G401 (cell line): ENCODE results near the gene TBRG4. TPM values are rescaled to one million over a fixed set of nuclear protein-coding genes. Genes with fewer than 3 reads are reported as not detected.
"Not testable (repeated sequence)": the region's sequence is repeated elsewhere in the genome, so short reads cannot be mapped to it uniquely, and the experiment has no call there.

ENCODE experiments used
- DNase-seq: peaks from one replicate; pipeline ENCODE4 v3.0.0-alpha.2; 2015; ENCODE audit warnings: low spot score
- in situ Hi-C: cut with HindIII; loops from 2 replicates; pipeline ENCODE4 v1.10.0; 2016; ENCODE audit warnings: low sequenced_read_pairs, mixed read lengths
- total RNA-seq: library from RNA; depleted of rRNA; stranded (reverse); fragments of >200 nt; shearing (Covaris generic); gene quantifications from 2 replicates; pipeline ENCODE4 v1.2.3, GENCODE V29; 2014; rRNA removed

Gene TBRG4
- 133 and 136 TPM in 2 replicates for total RNA-seq

DNA sequence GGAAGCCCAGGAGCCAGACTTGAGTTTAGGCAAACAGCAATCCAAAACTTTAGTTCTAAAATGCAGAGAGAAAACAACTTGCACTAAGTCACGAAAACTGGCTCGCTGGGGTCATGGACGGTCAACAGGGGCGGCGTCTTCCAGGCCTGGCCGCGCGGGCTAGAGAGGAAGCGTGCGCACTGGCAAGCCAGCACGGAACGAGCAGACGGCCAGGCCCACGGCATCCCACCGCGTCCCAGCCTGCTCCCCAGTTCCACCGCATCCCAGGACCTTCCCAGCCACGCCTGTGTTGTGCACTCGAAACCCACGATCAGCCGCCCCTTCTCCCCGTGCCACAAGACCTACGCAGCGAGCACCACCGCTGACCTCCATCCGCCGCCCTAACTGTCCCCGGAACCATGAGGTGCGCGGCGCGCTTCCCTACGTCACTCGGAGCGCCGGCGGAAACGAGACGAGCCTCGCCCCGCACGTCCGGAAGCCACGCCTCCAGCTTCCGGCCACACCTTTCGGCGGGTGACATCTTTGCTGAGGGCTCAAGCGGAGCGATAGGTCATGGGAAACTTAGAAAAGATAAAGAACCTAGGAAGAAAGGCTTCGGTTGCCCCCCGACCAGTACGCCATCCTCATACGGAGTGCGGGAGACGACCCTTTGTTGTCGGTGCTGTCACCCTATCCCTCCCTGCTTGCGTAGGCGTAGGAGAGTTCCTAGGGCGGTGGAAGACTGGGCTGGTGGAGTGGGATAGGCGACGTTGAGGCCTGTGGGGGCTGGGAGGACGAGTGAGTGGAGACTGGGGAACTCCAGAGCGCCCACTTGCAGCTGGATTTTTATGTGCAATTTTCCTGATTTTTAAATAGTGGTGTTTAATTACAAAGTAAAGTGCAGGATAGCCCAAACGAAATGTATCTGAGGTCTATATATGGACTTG, at the start of gene TBRG4:
Gene TBRG4 (minus strand): TSS at position 400 of the 926 bp plus-strand sequence. CDS start 2,460 bp downstream, outside the sequence.
- DNase-seq, result peak; percentile 93
- in situ Hi-C loops, result no loop called here

DNA sequence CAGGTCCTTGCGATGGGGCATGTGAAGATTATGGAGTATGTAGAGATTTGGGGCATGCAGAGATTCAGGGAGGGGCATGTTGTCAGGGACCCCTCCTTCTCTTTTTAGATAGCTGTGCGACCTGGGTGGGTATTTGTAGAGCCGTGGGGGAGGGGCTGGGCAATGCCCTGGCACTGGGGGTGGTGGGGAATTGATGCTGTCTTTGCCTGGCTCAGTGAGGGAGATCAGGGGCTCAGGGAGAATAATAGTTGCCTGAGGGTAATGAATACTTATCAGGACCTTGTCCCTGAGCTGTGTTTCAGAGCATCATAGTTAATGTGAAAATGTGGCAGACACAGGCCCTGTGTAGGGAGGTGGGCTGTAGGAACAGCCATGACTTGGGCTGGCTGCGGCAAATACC, 49.6 kb upstream of the TBRG4 start:
- in situ Hi-C loops, result no loop called here
- DNase-seq, result no peak

DNA sequence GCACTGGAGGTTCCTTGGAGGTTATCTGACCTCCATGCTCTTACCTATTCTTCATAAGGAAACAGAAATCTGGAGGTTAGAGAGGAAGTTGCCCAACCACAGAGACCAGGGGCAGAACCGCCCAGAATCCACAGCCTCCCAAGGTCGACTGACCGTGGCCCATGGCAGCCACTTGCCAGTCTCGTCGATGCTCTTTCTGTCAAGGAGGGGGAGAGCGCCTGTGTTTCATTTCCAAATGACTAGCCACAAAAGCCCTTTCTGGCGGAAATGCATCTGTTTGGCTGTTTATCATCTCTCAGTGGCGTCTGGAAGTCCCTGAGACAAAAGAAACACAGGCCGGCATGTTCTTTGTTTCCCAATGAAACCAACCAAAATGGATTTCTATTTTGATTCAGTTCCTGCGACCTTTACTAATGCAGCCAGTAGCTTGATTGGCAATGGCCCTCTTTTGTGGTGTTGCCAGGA, 49.0 kb upstream of the TBRG4 start:
- in situ Hi-C loops, result no loop called here
- DNase-seq, result no peak

DNA sequence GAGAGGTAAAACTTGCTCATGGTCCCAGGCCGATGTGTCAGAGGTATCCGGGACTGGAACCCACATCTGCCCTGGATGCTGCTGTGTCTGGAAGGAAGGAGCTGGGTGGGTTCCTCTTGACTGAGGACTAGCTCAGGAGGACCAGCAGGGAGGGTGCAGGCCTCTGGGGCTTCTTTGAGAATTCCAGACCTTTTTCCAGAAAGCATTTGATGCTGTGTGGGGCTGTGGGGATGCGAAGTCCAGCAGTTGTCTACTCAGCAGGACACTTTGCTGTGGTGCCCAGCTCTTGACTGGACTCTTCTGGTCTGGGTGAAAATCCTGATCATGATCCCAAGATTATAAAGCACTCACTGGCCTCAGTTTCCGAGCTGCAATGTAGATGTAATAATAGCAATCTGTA, 47.8 kb upstream of the TBRG4 start:
- no peak for DNase-seq
- in situ Hi-C loops, result no loop called here

DNA sequence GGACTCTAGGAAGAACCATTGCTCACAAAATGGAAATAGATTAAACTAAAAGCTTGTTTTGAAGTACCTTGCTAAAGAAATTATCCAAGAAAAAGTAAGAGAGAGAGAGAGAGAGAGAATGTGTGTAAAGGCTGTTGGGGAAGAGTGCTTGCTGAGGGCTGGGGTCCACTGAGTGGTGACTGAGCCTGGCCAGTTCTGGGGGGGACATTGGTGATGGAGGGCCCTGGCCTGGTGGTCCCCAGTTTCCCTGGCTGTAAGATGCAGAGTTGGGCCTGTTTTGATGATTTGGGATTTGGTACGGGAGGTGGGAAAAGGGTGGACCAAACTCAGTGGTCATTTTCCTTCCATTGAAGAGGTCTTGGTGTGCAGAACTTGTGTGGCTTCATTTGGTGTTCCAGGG, 47.0 kb upstream of the TBRG4 start:
- no peak for DNase-seq
- in situ Hi-C loops, result no loop called here

DNA sequence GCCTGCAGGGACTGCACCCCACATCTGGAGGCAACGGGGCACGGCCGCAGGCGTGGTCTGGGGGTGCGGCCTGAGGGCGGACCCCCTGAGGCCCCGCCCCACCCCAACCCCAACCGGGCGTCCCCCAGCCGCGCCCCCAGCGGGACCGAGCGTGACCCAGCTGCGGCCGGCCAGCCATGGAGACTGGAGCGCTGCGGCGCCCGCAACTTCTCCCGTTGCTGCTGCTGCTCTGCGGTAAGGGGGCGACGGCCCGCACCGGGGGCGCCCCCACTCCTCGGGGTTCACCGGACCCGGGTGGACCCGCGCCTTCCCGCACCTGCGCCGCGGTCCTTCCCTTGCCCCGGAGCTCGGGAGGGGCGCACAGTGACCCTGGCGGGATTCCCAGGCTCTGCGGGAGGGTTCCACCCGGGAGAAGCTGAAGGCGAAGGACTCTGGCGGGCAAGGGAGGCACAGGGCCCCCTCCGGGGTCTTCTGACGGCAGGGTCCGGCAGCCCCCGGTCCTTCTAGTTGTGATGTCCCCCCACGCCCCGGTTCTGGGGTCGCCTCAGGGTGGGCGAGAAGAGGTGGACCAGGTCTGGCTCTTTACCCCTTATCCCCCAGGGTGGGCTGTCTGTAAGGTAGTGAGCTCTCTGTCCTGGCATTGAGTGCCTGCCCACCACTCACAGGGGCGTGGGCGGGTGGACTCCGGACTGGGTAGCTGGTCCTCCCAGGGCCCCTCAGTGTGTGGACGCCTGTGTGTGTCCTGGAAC, 46.3 kb upstream of the TBRG4 start, which contains the start of gene RAMP3:
Gene RAMP3 (plus strand): TSS at position 139 of the 749 bp plus-strand sequence. CDS start 38 bp downstream, at position 177.
- no peak for DNase-seq

DNA sequence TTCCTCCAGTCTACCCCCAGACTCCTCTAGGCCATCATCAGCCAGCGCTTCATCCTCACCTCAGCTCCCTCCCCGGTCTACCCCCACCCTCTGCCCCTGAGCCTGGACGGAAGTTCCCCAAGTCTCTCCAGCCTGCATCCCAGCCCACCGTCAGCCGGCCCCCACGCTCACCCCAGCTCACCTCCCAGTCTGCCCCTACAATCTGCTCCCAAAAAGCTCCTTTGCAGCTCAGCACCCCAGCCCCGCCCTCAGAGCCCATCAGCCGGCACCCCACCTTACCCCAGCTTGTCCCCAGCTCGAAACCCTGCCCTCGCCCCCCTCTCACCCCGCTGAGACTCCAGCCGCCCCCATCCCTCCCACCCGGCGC, 45.8 kb upstream of the TBRG4 start:
- in situ Hi-C loops, result no loop called here
- no peak for DNase-seq

More for the DNA sequence above, 46.3 kb upstream of the TBRG4 start, which contains the start of gene RAMP3:
- in situ Hi-C loops, result no loop called here

DNA sequence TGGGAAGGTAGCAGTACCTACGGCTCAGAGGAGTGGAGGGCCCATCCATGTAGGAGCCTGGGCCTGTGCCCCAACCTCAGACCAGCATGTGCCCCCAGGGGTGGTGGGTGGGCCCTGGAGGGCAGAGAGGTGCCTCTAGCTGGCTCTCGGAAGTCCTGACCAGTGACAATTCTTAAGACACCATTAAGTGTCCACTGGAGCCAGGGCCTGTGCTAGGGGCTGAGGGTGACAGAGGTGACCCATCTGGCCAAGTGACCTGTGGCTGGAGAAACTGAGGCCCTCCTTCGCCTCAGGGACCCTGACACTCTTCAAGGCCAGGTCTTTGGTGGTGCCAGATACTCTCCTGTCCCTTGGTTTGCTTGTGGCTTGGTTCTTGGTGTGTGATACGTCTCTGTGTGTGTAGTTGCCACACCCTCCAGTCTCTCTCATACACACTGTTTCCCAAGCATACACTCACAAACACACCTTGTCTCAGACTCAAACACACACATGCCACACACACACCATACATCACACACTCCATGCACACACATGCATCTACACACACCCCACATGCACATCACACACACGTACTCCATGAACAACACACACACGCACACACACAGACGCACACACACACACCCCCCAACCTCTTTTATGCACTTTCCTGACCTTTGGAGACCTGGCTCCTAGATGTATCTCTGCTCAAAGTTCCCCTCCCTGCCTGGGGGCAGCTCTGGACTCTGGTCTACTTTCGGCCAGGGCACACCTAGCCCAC, 45.2 kb upstream of the TBRG4 start:
- in situ Hi-C loops, result no loop called here
- no peak for DNase-seq

DNA sequence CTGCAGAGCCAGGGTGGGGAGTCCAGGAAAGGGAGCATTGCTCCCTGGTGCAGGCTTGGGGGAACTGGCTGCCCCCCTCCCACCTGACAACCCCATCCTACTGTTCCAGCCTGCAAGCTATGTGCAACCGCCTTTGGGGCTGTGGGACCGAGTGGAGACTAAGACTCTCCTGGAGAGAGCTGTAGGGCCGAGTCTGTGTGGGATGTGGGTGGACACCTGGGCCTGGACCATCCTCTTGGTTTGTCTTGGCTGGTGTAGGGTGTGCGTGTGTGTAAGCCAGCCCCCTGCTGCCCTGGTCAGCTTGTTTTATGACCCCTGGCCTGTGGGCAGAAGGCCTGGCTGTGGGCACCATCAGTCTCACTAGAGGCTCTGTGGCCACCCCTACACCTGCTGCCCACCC, 44.4 kb upstream of the TBRG4 start:
- in situ Hi-C loops, result no loop called here
- no peak for DNase-seq

DNA sequence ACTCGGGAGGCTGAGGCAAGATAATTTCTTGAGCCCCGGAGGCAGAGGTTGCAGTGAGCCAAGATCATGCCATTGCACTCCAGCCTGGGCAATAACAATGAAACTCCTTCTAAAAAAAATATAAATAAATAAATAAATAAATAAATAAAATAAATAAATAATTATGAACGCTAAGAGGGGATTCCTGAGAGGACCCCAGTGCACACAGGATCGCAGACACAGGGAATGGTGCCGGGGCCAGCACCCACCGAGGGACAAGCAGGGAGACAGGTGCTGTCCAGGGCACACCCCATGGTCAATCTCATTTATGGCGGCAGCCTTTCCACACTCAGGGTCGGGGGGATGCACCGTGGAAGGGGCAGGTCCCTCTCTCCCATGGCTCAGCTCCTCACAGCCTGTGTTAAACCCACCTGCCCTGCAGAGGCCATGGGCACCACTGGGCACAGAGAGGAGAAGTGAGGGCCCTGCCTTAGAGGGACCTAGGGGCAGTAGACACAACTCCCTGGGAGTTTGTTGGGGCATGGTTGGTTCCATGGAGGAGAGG, 43.9 kb upstream of the TBRG4 start:
- in situ Hi-C loops, result no loop called here

DNA sequence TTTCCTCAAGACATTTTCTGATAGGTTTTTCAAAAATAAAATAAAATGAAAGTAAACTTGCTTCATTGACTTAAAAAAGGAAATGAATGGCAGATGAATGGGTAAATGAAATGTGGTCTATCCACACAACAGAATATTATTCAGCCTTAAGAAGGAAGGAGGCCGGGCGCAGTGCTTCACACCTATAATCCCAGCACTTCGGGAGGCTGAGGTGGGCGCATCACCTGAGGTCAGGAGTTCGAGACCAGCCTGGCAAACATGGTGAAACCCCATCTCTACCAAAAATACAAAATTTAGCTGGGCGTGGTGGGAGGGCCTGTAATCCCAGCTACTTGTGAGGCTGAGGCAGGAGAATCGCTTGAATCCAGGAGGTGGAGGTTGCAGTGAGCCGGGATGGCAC, 42.4 kb upstream of the TBRG4 start:
- in situ Hi-C loops, DNase-seq: not testable (repeated sequence)

More for the DNA sequence above, 43.9 kb upstream of the TBRG4 start:
- no peak for DNase-seq

DNA sequence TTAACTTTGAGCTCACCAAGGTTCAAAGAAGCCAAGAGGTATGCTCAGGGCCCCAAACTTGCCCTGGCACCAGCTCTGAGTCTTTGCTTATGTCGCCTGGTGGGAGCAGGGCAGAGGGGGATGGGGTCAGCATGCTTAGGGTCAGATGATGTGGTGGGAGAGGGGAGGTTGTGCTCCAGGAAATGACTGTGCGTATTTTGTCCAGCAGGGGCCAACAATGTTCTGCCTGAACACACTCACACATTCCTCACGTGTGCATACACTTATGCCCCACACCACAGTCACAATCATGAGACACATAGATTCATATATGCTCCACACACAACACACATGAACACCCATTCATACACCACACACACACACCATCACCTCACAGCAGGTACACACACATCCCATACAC, 41.7 kb upstream of the TBRG4 start:
- no peak for DNase-seq
- in situ Hi-C loops, result no loop called here

DNA sequence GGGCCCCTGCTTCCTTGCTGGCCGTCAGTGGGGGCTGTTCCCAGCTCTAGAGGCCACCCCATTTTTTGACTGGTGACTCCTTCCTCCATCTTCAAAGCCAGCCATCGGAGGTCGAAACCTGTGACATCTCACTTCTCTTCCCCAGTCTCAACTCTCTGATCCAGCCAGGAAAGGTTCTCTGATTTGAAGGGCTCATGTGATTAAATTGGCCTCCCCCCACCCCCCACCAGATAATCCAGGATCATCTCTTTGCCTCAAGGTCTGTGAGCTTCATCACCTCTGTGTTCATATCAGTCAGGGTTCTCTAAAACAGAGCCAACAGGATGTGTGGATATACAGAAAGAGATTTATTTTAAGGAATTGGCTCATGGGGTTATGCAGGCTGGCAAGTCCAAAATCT, 40.5 kb upstream of the TBRG4 start:
- in situ Hi-C loops, result no loop called here
- no peak for DNase-seq

DNA sequence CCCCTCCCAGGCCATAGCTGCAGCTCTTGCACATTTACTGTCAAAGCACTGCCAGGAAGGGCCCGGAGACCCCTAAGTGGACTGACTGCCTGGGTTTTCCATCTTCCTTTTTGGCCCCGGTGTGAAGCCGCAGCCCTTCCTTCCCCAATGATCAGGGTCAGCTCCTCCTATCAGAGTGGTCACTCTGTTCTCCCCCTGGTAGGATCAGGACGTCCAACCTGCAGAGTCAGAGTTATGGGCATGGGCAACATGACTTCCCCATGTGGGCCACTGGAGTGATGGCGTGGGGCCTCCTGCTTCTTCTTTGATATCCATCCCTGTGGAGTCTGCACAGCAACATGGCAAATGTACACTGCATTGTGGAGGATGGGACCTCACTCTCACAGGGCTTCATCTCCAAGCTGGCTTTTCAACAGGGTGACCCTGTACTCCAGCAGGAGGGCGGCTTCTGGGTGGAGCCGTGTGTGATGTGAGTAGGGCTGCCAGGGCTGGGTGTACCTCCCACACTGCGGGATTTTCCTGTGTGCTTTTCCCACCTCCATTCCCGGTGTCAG, 39.7 kb upstream of the TBRG4 start:
- no peak for DNase-seq
- in situ Hi-C loops, result no loop called here

DNA sequence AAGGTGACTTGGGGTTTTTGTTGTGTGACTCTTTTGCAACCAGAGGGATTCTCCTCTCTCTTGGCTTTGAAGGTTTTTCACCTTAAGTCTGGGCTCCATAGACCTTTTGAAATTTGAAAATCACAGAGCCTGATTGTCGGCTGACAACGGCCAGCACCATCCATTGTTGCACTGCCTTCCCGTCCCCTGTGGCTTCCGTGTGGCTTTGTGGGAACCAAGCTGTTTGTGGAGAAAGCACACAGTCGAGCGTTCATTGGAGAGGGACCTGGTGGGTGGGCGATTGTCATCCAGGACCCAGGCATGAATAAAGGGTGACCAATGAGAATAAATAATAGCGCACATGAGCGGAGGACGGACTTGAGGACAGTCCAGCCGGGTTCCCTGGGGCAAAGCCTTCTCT, 38.7 kb upstream of the TBRG4 start:
- in situ Hi-C loops, result no loop called here
- DNase-seq, result no peak

DNA sequence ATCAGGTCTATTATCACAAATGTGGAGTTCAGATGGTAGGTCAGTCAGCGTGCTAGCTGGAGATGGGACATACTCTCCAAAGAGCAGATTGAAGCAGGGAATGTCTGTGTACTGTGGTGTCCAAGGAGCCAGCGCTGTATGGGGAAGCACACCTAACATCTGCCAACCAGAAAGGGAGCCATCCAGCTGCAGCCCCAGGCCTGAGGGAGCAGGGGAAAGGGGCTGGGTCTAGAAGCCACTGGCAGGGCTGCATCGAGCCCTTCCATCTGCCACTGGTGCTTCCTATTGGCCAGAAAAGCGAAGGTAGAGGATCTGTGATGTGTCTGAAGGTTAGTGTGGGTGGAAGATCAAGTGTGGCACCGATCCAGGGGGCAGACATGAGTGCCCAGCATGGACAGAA, 38.1 kb upstream of the TBRG4 start:
- in situ Hi-C loops, result no loop called here
- DNase-seq, result no peak

DNA sequence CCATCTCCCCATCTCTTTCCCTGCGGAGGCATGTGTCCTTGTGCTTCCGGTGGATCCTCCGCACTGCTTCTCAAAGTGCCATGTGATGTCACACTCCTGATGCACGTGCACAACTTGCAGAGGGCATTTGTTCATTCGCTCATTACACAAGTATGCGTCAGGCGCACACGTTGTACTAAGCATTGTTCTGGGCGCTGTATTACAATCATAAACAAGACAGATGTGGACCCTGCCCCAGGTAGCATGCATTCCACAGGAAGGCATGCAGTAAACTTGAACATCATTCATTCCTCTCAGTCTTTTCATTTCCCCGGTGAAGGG, 37.1 kb upstream of the TBRG4 start:
- in situ Hi-C loops, result no loop called here
- DNase-seq, result no peak

DNA sequence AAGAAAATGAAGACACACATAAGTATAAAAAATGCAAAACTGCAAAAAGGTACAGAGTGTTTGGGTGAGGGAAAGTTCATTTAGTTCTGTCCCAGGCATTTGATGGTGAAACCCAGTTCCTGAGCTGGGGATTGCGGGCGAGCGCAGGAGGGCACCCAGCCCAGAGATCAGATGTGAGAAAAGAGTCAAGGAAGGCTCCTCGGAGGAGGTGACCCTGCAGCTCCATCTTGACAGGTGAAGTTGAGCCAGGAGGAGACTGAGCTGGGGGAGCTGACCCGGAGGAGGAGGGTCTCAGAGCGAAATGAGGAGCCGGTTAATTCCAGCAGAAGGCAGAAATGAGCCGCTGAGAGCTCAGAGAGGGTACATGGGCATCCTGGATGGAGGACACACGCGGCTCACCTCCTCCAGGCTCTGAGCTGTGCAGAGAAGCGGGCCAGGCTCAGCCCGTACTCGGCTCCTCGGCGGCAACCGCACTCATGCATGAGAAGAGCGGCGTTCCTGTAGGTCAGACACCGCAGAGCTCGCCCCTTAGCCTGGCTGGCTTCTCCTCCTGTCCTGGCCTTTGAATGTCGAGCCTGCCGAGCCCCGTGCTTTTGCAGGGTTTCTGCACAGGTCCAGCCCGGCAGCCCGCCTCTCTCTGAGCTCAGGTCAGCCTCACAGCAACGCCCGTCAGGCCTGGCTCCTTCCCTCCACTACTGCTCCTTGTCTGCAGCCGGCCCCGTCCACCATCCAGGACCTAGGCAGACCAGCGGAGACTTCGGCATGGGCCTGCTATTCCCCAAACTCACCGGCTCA, 36.6 kb upstream of the TBRG4 start:
- DNase-seq, result no peak
- in situ Hi-C loops, result no loop called here
